WTC11 (cell line): ENCODE results near the gene EGFR.

Experiments used
- ATF2 ChIP-seq: sonication (generic); formaldehyde crosslinking; IDR thresholded peaks from 2 replicates; pipeline ENCODE4 v1.8.1; 2022; ENCODE audit warnings: low read depth, missing genetic modification reagents, borderline replicate concordance
- CTCF ChIP-seq: fragments of 200-600 bp; IDR thresholded peaks from 2 replicates; pipeline ENCODE4 v1.8.0; 2022; ENCODE audit warnings: antibody characterized with exemption
- NR1H2 ChIP-seq: sonication (generic); formaldehyde crosslinking; IDR thresholded peaks from 2 replicates; pipeline ENCODE4 v1.9.0; 2021; ENCODE audit warnings: mild to moderate bottlenecking, moderate library complexity, missing genetic modification reagents
- NR2C2 ChIP-seq: sonication (generic); formaldehyde crosslinking; IDR thresholded peaks from 2 replicates; pipeline ENCODE4 v1.8.0; 2022; ENCODE audit warnings: mild to moderate bottlenecking, missing genetic modification reagents
- USF2 ChIP-seq: sonication (generic); formaldehyde crosslinking; IDR thresholded peaks from 2 replicates; pipeline ENCODE4 v1.8.1; 2023; ENCODE audit warnings: mild to moderate bottlenecking, missing genetic modification reagents, moderate library complexity
- ZNF425 ChIP-seq: fragments of 250-450 bp; sonication (Bioruptor Pico); conservative IDR thresholded peaks from 2 replicates; pipeline ENCODE4 v1.9.0; 2021; ENCODE audit warnings: mild to moderate bottlenecking

- TF ChIP-seq ATF2 (CRISPR knock-in tag) (no peak), NR1H2 (CRISPR knock-in tag) (no peak), USF2 (CRISPR knock-in tag) (no peak), NR2C2 (CRISPR knock-in tag) (no peak), ZNF425 (CRISPR knock-in tag) (no peak), CTCF (no peak)
These were observed 6.0 kb downstream of the EGFR start for GRCh38 chr7:55024776-55025175.
